ENCODE measurements around the gene GSTM3. TPM values are rescaled to one million over a fixed set of nuclear protein-coding genes. Genes with fewer than 3 reads are reported as not detected.

GSTM3 gene
- total and polyA plus RNA-seq, 10 of the 15 experiments (the other 5 are each of a cell fraction or from before 2014, with no cell fraction given): not detected

DNA sequence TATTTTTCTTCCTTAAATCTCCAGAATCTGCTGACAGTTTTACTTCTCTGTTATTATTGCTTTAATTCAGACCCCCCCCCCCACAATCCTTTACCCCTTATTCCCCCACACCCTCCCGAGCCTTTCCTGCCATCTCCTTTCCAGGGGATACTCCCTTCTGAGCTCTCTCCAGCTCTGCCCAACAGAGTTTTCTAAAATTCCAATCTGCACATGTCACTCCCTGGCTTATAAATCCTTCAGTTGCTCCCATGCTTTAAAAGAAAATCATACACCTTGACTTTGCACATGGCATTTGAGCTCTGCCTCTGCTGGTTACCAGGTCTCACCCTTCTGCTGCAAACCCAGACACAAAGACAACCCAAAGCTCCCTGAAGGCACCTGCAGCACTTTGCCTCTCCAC is 34.6 kb upstream of the GSTM3 start (continued):
- TF ChIP-seq, protein P1, sequence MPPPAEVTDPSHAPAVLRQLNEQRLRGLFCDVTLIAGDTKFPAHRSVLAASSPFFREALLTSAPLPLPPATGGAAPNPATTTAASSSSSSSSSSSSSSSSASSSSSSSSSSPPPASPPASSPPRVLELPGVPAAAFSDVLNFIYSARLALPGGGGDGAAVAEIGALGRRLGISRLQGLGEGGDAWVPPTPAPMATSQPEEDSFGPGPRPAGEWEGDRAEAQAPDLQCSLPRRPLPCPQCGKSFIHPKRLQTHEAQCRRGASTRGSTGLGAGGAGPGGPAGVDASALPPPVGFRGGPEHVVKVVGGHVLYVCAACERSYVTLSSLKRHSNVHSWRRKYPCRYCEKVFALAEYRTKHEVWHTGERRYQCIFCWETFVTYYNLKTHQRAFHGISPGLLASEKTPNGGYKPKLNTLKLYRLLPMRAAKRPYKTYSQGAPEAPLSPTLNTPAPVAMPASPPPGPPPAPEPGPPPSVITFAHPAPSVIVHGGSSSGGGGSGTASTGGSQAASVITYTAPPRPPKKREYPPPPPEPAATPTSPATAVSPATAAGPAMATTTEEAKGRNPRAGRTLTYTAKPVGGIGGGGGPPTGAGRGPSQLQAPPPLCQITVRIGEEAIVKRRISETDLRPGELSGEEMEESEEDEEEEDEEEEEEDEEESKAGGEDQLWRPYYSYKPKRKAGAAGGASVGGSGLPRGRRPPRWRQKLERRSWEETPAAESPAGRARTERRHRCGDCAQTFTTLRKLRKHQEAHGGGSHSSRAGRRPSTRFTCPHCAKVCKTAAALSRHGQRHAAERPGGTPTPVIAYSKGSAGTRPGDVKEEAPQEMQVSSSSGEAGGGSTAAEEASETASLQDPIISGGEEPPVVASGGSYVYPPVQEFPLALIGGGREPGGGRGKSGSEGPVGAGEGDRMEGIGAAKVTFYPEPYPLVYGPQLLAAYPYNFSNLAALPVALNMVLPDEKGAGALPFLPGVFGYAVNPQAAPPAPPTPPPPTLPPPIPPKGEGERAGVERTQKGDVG (CRISPR knock-in tag; IDR thresholded peaks at IDR 0.05): no peak
- TF ChIP-seq HDAC6 (IDR thresholded peaks at IDR 0.05; ENCODE audit: unreplicated experiment) (no peak), SP1 (IDR thresholded peaks at IDR 0.05; ENCODE audit: low read depth, low read length) (no peak), EP300 (IDR thresholded peaks at IDR 0.05; ENCODE audit: borderline replicate concordance in 1 of 2, control insufficient read depth in 1 of 2, low read depth in 2 of 2, low read length in 2 of 2) (no peak), HCFC1 (IDR thresholded peaks at IDR 0.05; ENCODE audit: low read length) (no peak), ATF7 (IDR thresholded peaks at IDR 0.05; ENCODE audit: low read depth) (no peak), HDGF (IDR thresholded peaks at IDR 0.05) (no peak), ZBED1 (IDR thresholded peaks at IDR 0.05; ENCODE audit: borderline replicate concordance) (no peak), TBL1XR1 (IDR thresholded peaks at IDR 0.05; ENCODE audit: low read depth, low read length) (no peak), CHD4 (IDR thresholded peaks at IDR 0.05) (no peak), ATF2 (IDR thresholded peaks at IDR 0.05; ENCODE audit: low read length) (no peak), EGR1 (IDR thresholded peaks at IDR 0.05; ENCODE audit: borderline replicate concordance in 1 of 2, low read depth in 2 of 2, low read length in 2 of 2) (no peak)

Measured in GM12878 (cell line).